Breast epithelium (tissue), 4 donors: ENCODE data around the gene CD72. TPM values are rescaled to one million over a fixed set of nuclear protein-coding genes. Genes with fewer than 3 reads are reported as not detected.
A peak's percentile ranks its signal among the peaks of the same experiment; 100 is the strongest.

ENCODE experiments used
- DNase-seq, 2 donors: peaks; one replicate each; pipeline ENCODE4 v3.0.0-alpha.2; 2019; ENCODE audit warnings: low spot score in 2 of 2
- H3K27ac ChIP-seq, 2 donors: fragments of 200-600 bp; sonication (generic) in 1 of 2; one replicate each; pipeline ENCODE4 v1.5.1; 2016 to 2019; ENCODE audit warnings: mild to moderate bottlenecking in 1 of 2
- H3K27me3 ChIP-seq, 2 donors: fragments of 200-600 bp; sonication (generic) in 1 of 2; one replicate each; pipeline versions ENCODE4 v1.5.1 to v1.6.0; 2017 to 2019; ENCODE audit warnings: control low read depth in 1 of 2, mild to moderate bottlenecking in 1 of 2
- H3K36me3 ChIP-seq: fragments of 200-600 bp; one replicate; pipeline ENCODE4 v1.5.1; 2019
- H3K4me1 ChIP-seq, 2 donors: fragments of 200-600 bp; sonication (generic); one replicate each; pipeline ENCODE4 v1.5.1; 2016 to 2019; ENCODE audit warnings: control low read depth in 1 of 2
- H3K4me3 ChIP-seq, 3 donors: fragments of 200-600 bp; sonication (generic); 1 replicate in 2 of 3; 2 replicates in 1 of 3; pipeline ENCODE4 v1.5.1; 2016 to 2019; ENCODE audit warnings: mild to moderate bottlenecking in 3 of 3, moderate library complexity in 2 of 3
- H3K9me3 ChIP-seq, 2 donors: fragments of 200-600 bp; sonication (generic) in 1 of 2; one replicate each; pipeline ENCODE4 v1.5.1; 2016 to 2019; ENCODE audit warnings: control low read depth in 1 of 2
- POLR2A ChIP-seq: fragments of 450-650 bp; IDR thresholded peaks from one replicate; pipeline ENCODE4 v1.6.1; 2016; ENCODE audit warnings: antibody characterized with exemption, mild to moderate bottlenecking, moderate library complexity
- POLR2AphosphoS5 ChIP-seq, 3 donors: sonication (generic); formaldehyde crosslinking; IDR thresholded peaks; one replicate each; pipeline ENCODE4 v1.6.1; 2017; ENCODE audit warnings: antibody characterized with exemption in 3 of 3
- intact Hi-C: fragments of 100-400 bp; cut with DNase I; formaldehyde crosslinking; loops from one replicate; pipeline ENCODE4 v1.15.1; 2023; ENCODE audit warnings: low total_unique reads
- total RNA-seq, 3 donors: library from RNA; depleted of rRNA; stranded (reverse); fragments of >200 nt; gene quantifications; one replicate each; pipeline ENCODE4 v1.1.0, GENCODE V29; 2016
- TF ChIP-seq, protein P1 (sequence below), 3 donors: fragments of 450-650 bp; IDR thresholded peaks; one replicate each; pipeline ENCODE4 v1.5.1; 2016 to 2017; ENCODE audit warnings: antibody characterized with exemption in 3 of 3, mild to moderate bottlenecking in 3 of 3, moderate library complexity in 3 of 3

The CD72 gene
- total RNA-seq, 3 donors from 2014 or later: 3.6 to 6.4 (median 5.1) TPM

DNA sequence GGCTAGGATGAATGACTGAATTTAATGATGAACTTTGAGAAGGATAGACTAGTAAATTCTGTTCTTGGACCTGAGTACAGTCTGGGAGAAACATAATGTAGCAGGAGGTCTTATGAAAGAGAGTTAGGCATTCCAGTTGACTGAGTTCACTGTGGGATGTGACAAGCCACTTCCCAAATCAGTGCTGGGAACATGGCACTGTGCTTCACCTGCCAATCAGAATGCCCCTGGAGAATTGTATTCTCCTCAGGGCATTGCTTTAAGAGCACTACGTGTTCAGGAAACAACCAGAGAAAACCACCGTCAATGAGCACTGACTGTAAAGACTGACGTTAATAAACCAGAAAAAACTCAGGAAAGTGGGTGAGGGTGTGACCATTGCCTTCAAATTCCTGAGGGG lies 41.1 kb upstream of the CD72 start:
- intact Hi-C loops: loop anchor here (5.0 kb wide), 1 partner anchor 173 kb away; no protein-coding TSS in a partner anchor
- TF ChIP-seq POLR2A (no peak), POLR2AphosphoS5 (IDR thresholded peaks at IDR 0.05) (no peak)
- TF ChIP-seq, protein P1, sequence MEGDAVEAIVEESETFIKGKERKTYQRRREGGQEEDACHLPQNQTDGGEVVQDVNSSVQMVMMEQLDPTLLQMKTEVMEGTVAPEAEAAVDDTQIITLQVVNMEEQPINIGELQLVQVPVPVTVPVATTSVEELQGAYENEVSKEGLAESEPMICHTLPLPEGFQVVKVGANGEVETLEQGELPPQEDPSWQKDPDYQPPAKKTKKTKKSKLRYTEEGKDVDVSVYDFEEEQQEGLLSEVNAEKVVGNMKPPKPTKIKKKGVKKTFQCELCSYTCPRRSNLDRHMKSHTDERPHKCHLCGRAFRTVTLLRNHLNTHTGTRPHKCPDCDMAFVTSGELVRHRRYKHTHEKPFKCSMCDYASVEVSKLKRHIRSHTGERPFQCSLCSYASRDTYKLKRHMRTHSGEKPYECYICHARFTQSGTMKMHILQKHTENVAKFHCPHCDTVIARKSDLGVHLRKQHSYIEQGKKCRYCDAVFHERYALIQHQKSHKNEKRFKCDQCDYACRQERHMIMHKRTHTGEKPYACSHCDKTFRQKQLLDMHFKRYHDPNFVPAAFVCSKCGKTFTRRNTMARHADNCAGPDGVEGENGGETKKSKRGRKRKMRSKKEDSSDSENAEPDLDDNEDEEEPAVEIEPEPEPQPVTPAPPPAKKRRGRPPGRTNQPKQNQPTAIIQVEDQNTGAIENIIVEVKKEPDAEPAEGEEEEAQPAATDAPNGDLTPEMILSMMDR (IDR thresholded peaks at IDR 0.05): no peak
- Histone ChIP-seq H3K36me3 (no peaks in the 10 kb centered on the region), H3K4me1 (no peaks in the 10 kb centered on the region), H3K9me3 (no peaks in the 10 kb centered on the region), H3K27me3 (no peaks in the 10 kb centered on the region), H3K27ac (peak overlapping the region; percentile 98), H3K4me3 (peak overlapping the region; percentile 89 to 96 (median 92))
- no peak for DNase-seq

DNA sequence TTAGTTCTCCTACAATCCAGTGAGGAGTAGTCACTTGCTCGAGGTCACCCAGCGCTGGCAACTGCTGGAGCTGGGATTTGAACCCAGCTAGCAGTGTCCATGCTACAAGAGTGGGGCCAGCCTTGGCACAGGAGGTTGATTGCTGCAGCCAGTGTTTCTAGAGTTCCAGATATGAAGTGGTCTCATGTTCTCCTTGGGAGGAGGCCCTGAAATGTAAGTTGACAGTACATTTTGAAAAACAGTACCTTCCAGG lies 40.7 kb upstream of the CD72 start:
- Histone ChIP-seq H3K4me3 (peak overlapping the region; percentile 89 to 96 (median 92)), H3K27ac (peak overlapping the region; percentile 98), H3K9me3 (no peaks in the 10 kb centered on the region), H3K36me3 (no peaks in the 10 kb centered on the region), H3K4me1 (no peaks in the 10 kb centered on the region), H3K27me3 (no peaks in the 10 kb centered on the region)
- intact Hi-C loops: loop anchor here (5.0 kb wide), 1 partner anchor 173 kb away; no protein-coding TSS in a partner anchor
- peak in 1 of 2 donors; percentile 49 for DNase-seq
- TF ChIP-seq, protein P1 (IDR thresholded peaks at IDR 0.05): no peak
- TF ChIP-seq POLR2AphosphoS5 (IDR thresholded peaks at IDR 0.05) (no peak), POLR2A (no peak)

DNA sequence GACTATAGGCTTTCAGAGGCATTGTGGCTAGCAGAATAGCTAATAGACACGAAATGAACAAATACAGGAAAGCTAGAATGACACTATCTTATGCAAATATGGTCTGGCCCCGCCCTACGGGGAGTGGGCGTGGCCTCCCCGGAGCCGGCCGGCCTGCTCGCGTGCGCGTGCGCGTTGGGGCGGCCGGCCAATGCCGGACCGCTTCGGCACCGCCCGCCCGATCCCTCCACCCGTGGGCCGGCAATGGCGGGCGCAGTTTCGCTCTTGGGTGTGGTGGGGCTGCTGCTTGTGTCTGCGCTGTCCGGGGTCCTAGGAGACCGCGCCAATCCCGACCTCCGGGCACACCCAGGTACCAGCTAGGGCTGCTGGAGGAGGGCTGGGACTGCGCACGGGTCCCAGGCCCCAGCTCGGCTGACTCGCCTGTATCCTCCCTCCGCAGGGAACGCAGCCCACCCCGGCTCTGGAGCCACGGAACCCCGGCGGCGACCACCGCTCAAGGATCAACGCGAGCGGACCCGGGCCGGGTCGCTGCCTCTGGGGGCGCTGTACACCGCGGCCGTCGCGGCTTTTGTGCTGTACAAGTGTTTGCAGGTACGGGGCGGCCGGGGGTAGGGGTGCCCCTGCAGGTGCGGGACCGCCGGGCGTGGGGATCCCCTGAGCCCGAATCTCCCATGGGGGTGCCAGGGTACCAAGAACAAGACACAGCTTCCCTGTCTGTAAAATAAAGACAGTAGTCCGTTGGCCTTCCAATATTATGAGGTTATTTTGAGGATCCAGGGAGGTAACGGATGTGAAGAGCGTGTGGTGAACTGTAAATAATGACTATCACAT lies 40.1 kb upstream of the CD72 start, which contains the start of gene CCDC107:
CCDC107 (plus strand) TSS at position 156 of the 831 bp plus-strand sequence; CDS start at position 244, 88 bp downstream.
- Histone ChIP-seq H3K4me3 (peak within 1 kb of the TSS; percentile 89 to 96 (median 92)), H3K27me3 (no peaks in the 10 kb centered on the region), H3K27ac (peak within 1 kb of the TSS; percentile 98), H3K4me1 (no peaks in the 10 kb centered on the region), H3K9me3 (no peaks in the 10 kb centered on the region), H3K36me3 (no peaks in the 10 kb centered on the region)
- intact Hi-C loops: loop anchor here (5.0 kb wide), 1 partner anchor 174 kb away; no protein-coding TSS in a partner anchor
- peak; percentile 75 to 79 for DNase-seq
- TF ChIP-seq, protein P1 (IDR thresholded peaks at IDR 0.05): peak; percentile 37 to 75 (median 48)
- peak; percentile 52 for TF ChIP-seq POLR2A
- peak in 2 of 3 donors; percentile 22 to 23 for TF ChIP-seq POLR2AphosphoS5 (IDR thresholded peaks at IDR 0.05)

DNA sequence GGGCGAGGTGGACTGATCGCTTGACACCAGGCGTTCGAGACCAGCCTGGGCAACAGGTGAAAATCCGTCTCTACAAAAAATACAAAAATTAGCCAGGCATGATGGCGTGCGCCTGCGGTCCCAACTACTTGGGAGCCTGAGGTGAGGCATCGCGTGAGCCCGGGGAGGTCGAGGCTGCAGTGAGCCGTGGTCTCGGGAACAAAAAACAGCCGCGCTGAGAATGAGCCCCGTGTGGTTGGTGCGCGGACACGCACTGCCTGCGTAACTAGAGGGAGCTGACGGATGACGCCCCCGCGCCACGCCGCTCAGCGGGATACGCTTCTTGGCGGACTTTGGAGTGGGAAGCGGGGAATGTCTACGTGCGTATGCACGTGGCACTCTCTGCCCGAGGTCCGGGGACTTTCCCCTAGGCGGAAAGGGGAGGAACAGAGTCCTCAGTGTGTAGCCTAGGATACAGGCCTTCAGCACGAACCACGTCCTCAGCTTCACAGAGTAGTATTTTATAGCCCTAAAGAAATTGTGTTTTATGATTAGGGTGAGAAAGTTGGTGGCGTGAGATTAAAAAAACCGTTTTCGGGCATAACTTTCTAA lies 39.4 kb upstream of the CD72 start, which contains the start of gene RMRP:
RMRP (minus strand) TSS at position 474 of the 591 bp plus-strand sequence.
- H3K27me3 ChIP-seq: no peaks in the 10 kb centered on the region
- H3K36me3 ChIP-seq: no peaks in the 10 kb centered on the region
- no peaks in the 10 kb centered on the region for H3K4me1 ChIP-seq
- no peaks in the 10 kb centered on the region for H3K9me3 ChIP-seq
- H3K27ac ChIP-seq: peak within 1 kb of the TSS; percentile 98
- intact Hi-C loops: loop anchor here (5.0 kb wide), 1 partner anchor 175 kb away; no protein-coding TSS in a partner anchor
- peak; percentile 94 to 98 for DNase-seq
- peak; percentile 64 to 97 (median 88) for TF ChIP-seq POLR2AphosphoS5 (IDR thresholded peaks at IDR 0.05)
- TF ChIP-seq POLR2A: peak; percentile 36
- TF ChIP-seq, protein P1 (IDR thresholded peaks at IDR 0.05): peak; percentile 46 to 65 (median 56)
- H3K4me3 ChIP-seq: peak within 1 kb of the TSS; percentile 89 to 96 (median 92)
